IMR-90 (cell line): ENCODE results near the gene GTPBP4. TPM values are rescaled to one million over a fixed set of nuclear protein-coding genes. Genes with fewer than 3 reads are reported as not detected.

ENCODE experiments used
- ATAC-seq: fragments of 200-7000 bp; cut with Tn5 transposase; 2 replicates; pipeline ENCODE4 v1.9.1; 2020; ENCODE audit warnings: low read depth, mild to moderate bottlenecking, moderate library complexity
- BruUV-seq: library from RNA; stranded (reverse); fragments of 400-500 nt; replicated peaks from 2 replicates; lab custom pipeline; 2021; lab: Mats Ljungman, UMichigan
- CTCF ChIA-PET: fragments of 300-600 bp; formaldehyde crosslinking; extraction: SDS; loops from one replicate; lab custom pipeline; 2021; ENCODE audit warnings: antibody characterized with exemption; lab: Yijun Ruan, JAX
- POLR2A ChIA-PET: fragments of 300-600 bp; sonication (Branson Sonifier 250); formaldehyde crosslinking; loops from one replicate; lab custom pipeline; 2022; ENCODE audit warnings: antibody characterized with exemption; ENCODE audit not compliant: unreplicated experiment; lab: Charles Lee
- DNase-seq: peaks from one replicate; pipeline ENCODE4 v3.0.0; 2013
- H2AFZ ChIP-seq: replicated peaks from 2 replicates; pipeline ENCODE3; 2013; ENCODE audit warnings: low read length, mild to moderate bottlenecking; ENCODE audit not compliant: poor library complexity
- H2AK5ac ChIP-seq: 2 replicates; pipeline ENCODE4 v1.6.1; 2013; ENCODE audit warnings: low read depth, low read length, inconsistent platforms
- H2AK9ac ChIP-seq: replicated peaks from 2 replicates; pipeline ENCODE3; 2013; ENCODE audit warnings: mild to moderate bottlenecking, low read depth, low read length, moderate library complexity; ENCODE audit not compliant: poor library complexity
- H2BK120ac ChIP-seq: 2 replicates; pipeline ENCODE4 v1.6.1; 2013; ENCODE audit warnings: low read depth, low read length, inconsistent platforms
- H2BK15ac ChIP-seq: 3 replicates; pipeline ENCODE4 v1.6.1; 2013; ENCODE audit warnings: low read depth, low read length, inconsistent platforms
- H2BK20ac ChIP-seq: 2 replicates; pipeline ENCODE4 v1.6.1; 2013; ENCODE audit warnings: low read depth, mild to moderate bottlenecking, inconsistent platforms, low read length, moderate library complexity
- H2BK5ac ChIP-seq: 2 replicates; pipeline ENCODE4 v1.6.1; 2013; ENCODE audit warnings: mild to moderate bottlenecking, low read depth, low read length, inconsistent platforms; ENCODE audit not compliant: poor library complexity, severe bottlenecking
- H3K14ac ChIP-seq: replicated peaks from 2 replicates; pipeline ENCODE4 v1.6.1; 2013; ENCODE audit warnings: low read depth, low read length, inconsistent platforms
- H3K18ac ChIP-seq: 2 replicates; pipeline ENCODE4 v1.6.1; 2013; ENCODE audit warnings: low read depth, low read length, control low read depth
- H3K23ac ChIP-seq: 2 replicates; pipeline ENCODE4 v1.6.1; 2013; ENCODE audit warnings: low read depth, low read length, inconsistent platforms
- H3K27ac ChIP-seq: 2 replicates; pipeline ENCODE4 v1.5.1; 2013; ENCODE audit warnings: mild to moderate bottlenecking, control low read depth, low read length; ENCODE audit not compliant: insufficient read depth
- H3K27me3 ChIP-seq: 2 replicates; pipeline ENCODE4 v1.6.1; 2013; ENCODE audit warnings: low read length; ENCODE audit not compliant: control insufficient read depth, insufficient read depth
- H3K36me3 ChIP-seq: 2 replicates; pipeline ENCODE4 v1.6.1; 2013; ENCODE audit warnings: low read length, mixed read lengths; ENCODE audit not compliant: control insufficient read depth, insufficient read depth
- H3K4ac ChIP-seq: 2 replicates; pipeline ENCODE4 v1.6.1; 2013; ENCODE audit warnings: low read depth, low read length, inconsistent platforms
- H3K4me1 ChIP-seq: 2 replicates; pipeline ENCODE4 v1.6.1; 2013; ENCODE audit warnings: low read length, mixed read lengths; ENCODE audit not compliant: control insufficient read depth, insufficient read depth
- H3K4me2 ChIP-seq: 2 replicates; pipeline ENCODE4 v1.6.1; 2013; ENCODE audit warnings: low read depth, mild to moderate bottlenecking, control low read depth, low read length, moderate library complexity
- H3K4me3 ChIP-seq: 2 replicates; pipeline ENCODE4 v1.5.1; 2013; ENCODE audit warnings: low read depth, mild to moderate bottlenecking, control low read depth, low read length, moderate library complexity; ENCODE audit not compliant: insufficient read depth
- H3K56ac ChIP-seq: 2 replicates; pipeline ENCODE4 v1.6.1; 2013; ENCODE audit warnings: low read length, inconsistent platforms; ENCODE audit not compliant: insufficient read depth; ENCODE audit errors: extremely low read depth
- H3K79me1 ChIP-seq, 2 experiments: 2 replicates each; pipeline ENCODE4 v1.6.1; 2013; ENCODE audit warnings: low read length in 2 of 2, inconsistent platforms in 1 of 2, low read depth in 1 of 2
- H3K9ac ChIP-seq: 2 replicates; pipeline ENCODE4 v1.6.1; 2013; ENCODE audit warnings: low read depth, low read length, control low read depth
- H3K9me1 ChIP-seq: 2 replicates; pipeline ENCODE4 v1.6.1; 2013; ENCODE audit warnings: low read length, inconsistent platforms; ENCODE audit not compliant: insufficient read depth
- H3K9me3 ChIP-seq: 2 replicates; pipeline ENCODE4 v1.6.1; 2013; ENCODE audit warnings: low read length; ENCODE audit not compliant: control insufficient read depth, insufficient read depth
- H4K20me1 ChIP-seq: 2 replicates; pipeline ENCODE4 v1.6.1; 2013; ENCODE audit warnings: low read length, inconsistent platforms; ENCODE audit not compliant: insufficient read depth
- H4K5ac ChIP-seq: 2 replicates; pipeline ENCODE4 v1.6.1; 2013; ENCODE audit warnings: mild to moderate bottlenecking, low read depth, low read length, control low read depth
- H4K8ac ChIP-seq, 2 experiments: 2 replicates each; pipeline ENCODE4 v1.6.1; 2013; ENCODE audit warnings: low read depth in 2 of 2, low read length in 2 of 2, control low read depth in 1 of 2, inconsistent platforms in 1 of 2
- H4K91ac ChIP-seq: 2 replicates; pipeline ENCODE4 v1.6.1; 2013; ENCODE audit warnings: low read depth, low read length, inconsistent platforms; ENCODE audit not compliant: insufficient read depth
- CEBPB ChIP-seq: IDR thresholded peaks from 2 replicates; pipeline ENCODE4 v1.6.1; 2012; ENCODE audit warnings: low read depth, low read length, improper control_type of control experiment
- CHD1 ChIP-seq: IDR thresholded peaks from 2 replicates; pipeline ENCODE4 v1.6.1; 2012; ENCODE audit warnings: low read depth, low read length, improper control_type of control experiment
- FOS ChIP-seq: fragments of 150-350 bp; IDR thresholded peaks from 2 replicates; pipeline ENCODE4 v1.6.1; 2016; ENCODE audit warnings: low read depth, low read length
- MAZ ChIP-seq: IDR thresholded peaks from 2 replicates; pipeline ENCODE4 v1.6.1; 2012; ENCODE audit warnings: low read depth, mild to moderate bottlenecking, low read length, improper control_type of control experiment, moderate library complexity, borderline replicate concordance
- MXI1 ChIP-seq: IDR thresholded peaks from 2 replicates; pipeline ENCODE4 v1.6.1; 2012; ENCODE audit warnings: low read depth, mild to moderate bottlenecking, low read length, moderate library complexity, borderline replicate concordance
- NFE2L2 ChIP-seq: fragments of 150-350 bp; IDR thresholded peaks from 2 replicates; pipeline ENCODE4 v1.6.1; 2016; ENCODE audit warnings: low read depth, mild to moderate bottlenecking, low read length
- RCOR1 ChIP-seq: IDR thresholded peaks from 2 replicates; pipeline ENCODE4 v1.6.1; 2012; ENCODE audit warnings: mild to moderate bottlenecking, low read length, improper control_type of control experiment; ENCODE audit not compliant: insufficient replicate concordance
- RFX5 ChIP-seq: IDR thresholded peaks from 2 replicates; pipeline ENCODE4 v1.8.0; 2012; ENCODE audit warnings: low read depth, mild to moderate bottlenecking, low read length, moderate library complexity
- USF2 ChIP-seq: fragments of 150-350 bp; IDR thresholded peaks from 2 replicates; pipeline ENCODE4 v1.6.1; 2017; ENCODE audit warnings: mild to moderate bottlenecking, antibody characterized with exemption, low read length, low read depth
- WGBS, 2 experiments: methylation state at CpG; one replicate each; pipeline versions ENCODE4 v1.1.5 to v1.1.7; 2013; ENCODE audit warnings: missing lambda C conversion rate in 2 of 2; ENCODE audit not compliant: insufficient read length in 1 of 2; ENCODE audit errors: extremely low coverage in 2 of 2; 5-methylcytosine and 5-hydroxymethylcytosine counted together
- dilution Hi-C: fragments of 300-500 bp; cut with HindIII; formaldehyde crosslinking; loops from one replicate; pipeline ENCODE4 v1.14.3; 2018; ENCODE audit warnings: low sequenced_read_pairs; ENCODE audit not compliant: unreplicated experiment
- in situ Hi-C: fragments of 300-500 bp; cut with MboI; formaldehyde crosslinking; loops from 3 replicates; pipeline ENCODE4 v1.14.3; 2019; ENCODE audit warnings: low sequenced_read_pairs, inconsistent platforms, mixed read lengths
- intact Hi-C: fragments of 100-400 bp; cut with micrococcal nuclease; formaldehyde crosslinking; loops from 2 replicates; pipeline ENCODE4 v1.10.0; 2022
- polyA plus RNA-seq, 3 experiments: library from polyadenylated mRNA; depleted of rRNA; stranded (reverse); fragments of >200 nt; gene quantifications; 2 replicates each; pipeline ENCODE4 v1.2.3, GENCODE V29; 2012; ENCODE audit warnings: low replicate concordance in 1 of 3
- total RNA-seq: library from RNA; depleted of rRNA; stranded (reverse); fragments of >200 nt; gene quantifications from 2 replicates; pipeline ENCODE4 v1.2.3, GENCODE V29; 2012

The GTPBP4 gene
- total and polyA plus RNA-seq, 2 of the 4 experiments (the other 2 are of a cell fraction), result 46.2 to 48.6 TPM

- peaks cover 21% of the 10 kb centered on the region for H3K36me3 ChIP-seq
- no peaks in the 10 kb centered on the region for H3K79me1 ChIP-seq
- no peak overlapping the region for H3K14ac ChIP-seq
- H2BK5ac ChIP-seq, result no peak overlapping the region
- H3K27ac ChIP-seq, result no peak overlapping the region
- POLR2A ChIA-PET, result no interaction called here
- no peak overlapping the region for H3K4me3 ChIP-seq
- DNase-seq (no peak), ATAC-seq (no peak)
- CTCF ChIA-PET, result no interaction called here
- no peak overlapping the region for H2BK20ac ChIP-seq
- H3K23ac ChIP-seq, result no peak overlapping the region
- H3K4me1 ChIP-seq, result no peaks in the 10 kb centered on the region
- H2AK9ac ChIP-seq, result no peak overlapping the region
- H4K8ac ChIP-seq, result no peak overlapping the region
- no peak overlapping the region for H2AFZ ChIP-seq
- H4K91ac ChIP-seq, result no peak overlapping the region
- no peak overlapping the region for H2BK15ac ChIP-seq
- H2BK120ac ChIP-seq, result no peak overlapping the region
- H4K5ac ChIP-seq, result no peak overlapping the region
- TF ChIP-seq USF2 (no peak), NFE2L2 (no peak), CHD1 (no peak), RCOR1 (no peak), RFX5 (no peak), CEBPB (no peak), FOS (no peak), MAZ (no peak), MXI1 (no peak)
- H2AK5ac ChIP-seq, result no peak overlapping the region
- in situ Hi-C loops (no loop called here), intact Hi-C loops (no loop called here), dilution Hi-C loops (no loop called here)
- no peaks in the 10 kb centered on the region for H3K9me1 ChIP-seq
- H3K27me3 ChIP-seq, result no peaks in the 10 kb centered on the region
- no TSS peak for BruUV-seq
- H3K4me2 ChIP-seq, result no peak overlapping the region
- WGBS, 2 experiments, result 87% methylated on average over 11 of the region's 12 CpGs; no CpG with 5 or more reads in 1 of the 2 experiments
- H3K4ac ChIP-seq, result no peak overlapping the region
- H4K20me1 ChIP-seq, result no peaks in the 10 kb centered on the region
- H3K56ac ChIP-seq, result no peak overlapping the region
- no peaks in the 10 kb centered on the region for H3K9me3 ChIP-seq
- no peak overlapping the region for H3K18ac ChIP-seq
- no peak overlapping the region for H3K9ac ChIP-seq
Observed at GRCh38 chr10:1022413-1022812, 34.2 kb downstream of the GTPBP4 start.
